Nephron (organoid): ENCODE results near the gene LRP6.
A peak's percentile ranks its signal among the peaks of the same experiment; 100 is the strongest.
"Not testable (repeated sequence)": the region's sequence is repeated elsewhere in the genome, so short reads cannot be mapped to it uniquely, and the experiment has no call there.

ENCODE experiments used
- H3K27ac Mint-ChIP-seq, 3 experiments: 2 replicates each; pipeline ENCODE4 v1.8.0; 2020; ENCODE audit warnings: mixed read lengths in 3 of 3, mild to moderate bottlenecking in 2 of 3, moderate library complexity in 1 of 3
- H3K27me3 Mint-ChIP-seq: 2 replicates; pipeline ENCODE4 v1.8.0; 2021; ENCODE audit warnings: low read depth, mild to moderate bottlenecking, moderate library complexity, mixed read lengths
- H3K36me3 Mint-ChIP-seq: 2 replicates; pipeline ENCODE4 v1.8.0; 2020; ENCODE audit warnings: low read depth, mixed read lengths
- H3K4me1 Mint-ChIP-seq: 2 replicates; pipeline ENCODE4 v1.8.0; 2020; ENCODE audit warnings: mixed read lengths
- H3K4me3 Mint-ChIP-seq, 3 experiments: 2 replicates each; pipeline ENCODE4 v1.8.0; 2020; ENCODE audit warnings: mild to moderate bottlenecking in 3 of 3, mixed read lengths in 3 of 3, moderate library complexity in 2 of 3
- H3K9me3 Mint-ChIP-seq: 2 replicates; pipeline ENCODE4 v1.8.0; 2020; ENCODE audit warnings: mixed read lengths
- TF ChIP-seq, protein P1 (sequence below), 3 experiments: fragments of 200-600 bp; sonication (generic); IDR thresholded peaks; one replicate each; pipeline ENCODE4 v1.5.0; 2021; ENCODE audit warnings: antibody characterized with exemption in 3 of 3; ENCODE audit not compliant: unreplicated experiment in 3 of 3

LRP6 gene

DNA sequence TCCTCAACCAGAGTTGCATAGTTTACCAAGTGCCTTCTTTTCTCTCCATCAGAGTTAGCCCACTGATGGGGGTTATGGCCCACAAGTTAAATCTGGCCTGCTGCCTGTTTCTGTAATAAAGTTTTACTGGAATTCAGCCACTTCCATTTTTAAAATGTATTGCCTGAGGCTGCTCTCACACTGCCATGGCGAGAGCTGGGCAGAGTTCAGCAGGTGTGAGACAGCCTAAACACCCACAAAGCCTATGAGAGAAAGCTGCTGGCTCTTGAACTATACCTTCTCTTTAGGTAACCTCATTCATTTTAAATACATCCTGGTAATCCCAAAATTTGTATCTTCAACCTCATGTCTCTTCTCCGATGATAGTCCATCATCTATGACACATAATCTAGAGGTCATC lies 110.0 kb downstream of the LRP6 start:
- TF ChIP-seq, protein P1, sequence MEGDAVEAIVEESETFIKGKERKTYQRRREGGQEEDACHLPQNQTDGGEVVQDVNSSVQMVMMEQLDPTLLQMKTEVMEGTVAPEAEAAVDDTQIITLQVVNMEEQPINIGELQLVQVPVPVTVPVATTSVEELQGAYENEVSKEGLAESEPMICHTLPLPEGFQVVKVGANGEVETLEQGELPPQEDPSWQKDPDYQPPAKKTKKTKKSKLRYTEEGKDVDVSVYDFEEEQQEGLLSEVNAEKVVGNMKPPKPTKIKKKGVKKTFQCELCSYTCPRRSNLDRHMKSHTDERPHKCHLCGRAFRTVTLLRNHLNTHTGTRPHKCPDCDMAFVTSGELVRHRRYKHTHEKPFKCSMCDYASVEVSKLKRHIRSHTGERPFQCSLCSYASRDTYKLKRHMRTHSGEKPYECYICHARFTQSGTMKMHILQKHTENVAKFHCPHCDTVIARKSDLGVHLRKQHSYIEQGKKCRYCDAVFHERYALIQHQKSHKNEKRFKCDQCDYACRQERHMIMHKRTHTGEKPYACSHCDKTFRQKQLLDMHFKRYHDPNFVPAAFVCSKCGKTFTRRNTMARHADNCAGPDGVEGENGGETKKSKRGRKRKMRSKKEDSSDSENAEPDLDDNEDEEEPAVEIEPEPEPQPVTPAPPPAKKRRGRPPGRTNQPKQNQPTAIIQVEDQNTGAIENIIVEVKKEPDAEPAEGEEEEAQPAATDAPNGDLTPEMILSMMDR (IDR thresholded peaks at IDR 0.05; ENCODE audit: unreplicated experiment in 3 of 3), result no peak
- Mint-ChIP-seq H3K4me1 (peaks cover 26% of the 10 kb centered on the region), H3K27ac (peak overlapping the region in 2 of 3 experiments; percentile 11 to 43), H3K4me3 (no peak overlapping the region), H3K27me3 (no peaks in the 10 kb centered on the region), H3K9me3 (no peaks in the 10 kb centered on the region), H3K36me3 (peaks cover 74% of the 10 kb centered on the region)

DNA sequence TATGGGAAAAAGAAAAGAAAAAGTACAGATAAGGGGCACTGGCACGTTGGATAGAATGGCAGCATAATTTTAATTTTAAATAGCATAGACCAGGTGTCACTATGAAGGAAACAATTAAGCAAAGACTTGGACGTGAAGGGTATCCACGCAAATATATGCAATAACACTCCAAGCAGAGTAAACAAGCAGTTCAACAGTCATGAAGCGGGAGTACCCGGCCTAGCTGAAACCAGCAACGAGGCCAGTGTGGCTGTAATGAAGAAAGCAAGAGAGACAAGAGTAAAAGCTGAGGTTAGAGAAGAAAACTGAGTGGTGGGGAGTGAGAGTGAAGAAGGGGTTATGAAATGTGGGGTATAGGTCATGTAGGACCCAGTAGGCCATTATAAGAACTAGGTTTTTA lies 110.7 kb downstream of the LRP6 start:
- Mint-ChIP-seq H3K4me1 (peaks cover 26% of the 10 kb centered on the region), H3K27me3 (no peaks in the 10 kb centered on the region), H3K9me3 (no peaks in the 10 kb centered on the region), H3K4me3 (no peak overlapping the region), H3K36me3 (peaks cover 69% of the 10 kb centered on the region), H3K27ac (peak overlapping the region in 1 of 3 experiments; percentile 43)
- TF ChIP-seq, protein P1 (IDR thresholded peaks at IDR 0.05; ENCODE audit: unreplicated experiment in 3 of 3), result no peak

DNA sequence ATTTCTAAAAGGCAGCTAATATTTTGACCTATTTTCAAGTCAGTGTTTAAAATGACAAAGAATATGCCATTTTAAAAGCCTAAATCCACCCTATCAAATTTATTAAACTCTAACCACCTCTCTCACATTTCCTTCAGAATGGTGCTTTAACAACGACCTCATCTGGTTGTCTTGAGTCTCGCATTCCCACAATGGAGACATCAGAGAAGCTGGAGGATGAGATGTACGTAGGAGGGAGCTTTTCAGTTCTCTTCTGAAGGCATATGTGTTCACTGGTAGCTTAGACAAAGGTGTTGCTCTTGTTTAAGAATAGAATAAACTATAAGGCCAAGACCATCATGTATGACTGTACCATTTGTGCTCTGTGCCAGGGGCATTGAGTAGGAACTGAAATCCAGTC lies 113.2 kb downstream of the LRP6 start:
- H3K4me1 Mint-ChIP-seq, result peaks cover 12% of the 10 kb centered on the region
- H3K4me3 Mint-ChIP-seq, result no peak overlapping the region
- H3K27me3 Mint-ChIP-seq, result no peaks in the 10 kb centered on the region
- peaks cover 78% of the 10 kb centered on the region for H3K36me3 Mint-ChIP-seq
- H3K27ac Mint-ChIP-seq, result peak overlapping the region in 1 of 3 experiments; percentile 2
- TF ChIP-seq, protein P1 (IDR thresholded peaks at IDR 0.05; ENCODE audit: unreplicated experiment in 3 of 3), result no peak
- no peaks in the 10 kb centered on the region for H3K9me3 Mint-ChIP-seq

DNA sequence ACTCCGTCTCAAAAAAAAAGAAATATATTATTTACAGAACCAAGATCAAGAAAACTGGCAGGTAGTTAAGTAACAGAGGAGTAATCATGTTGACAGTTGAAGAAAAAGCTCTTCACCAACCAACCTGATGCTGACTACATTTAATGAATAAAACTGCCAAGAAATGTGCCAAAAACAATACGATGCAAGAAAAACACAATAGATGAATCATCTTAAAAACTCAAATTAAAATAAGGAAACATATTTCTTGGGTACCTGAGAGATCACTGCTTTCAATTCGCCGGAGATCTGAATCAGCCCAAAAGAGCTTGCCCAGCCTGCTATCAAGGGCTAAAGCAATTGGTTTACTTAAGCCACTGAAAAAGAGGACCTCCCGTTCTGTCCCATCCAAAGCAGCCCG lies 119.7 kb downstream of the LRP6 start:
- Mint-ChIP-seq H3K9me3 (no peaks in the 10 kb centered on the region), H3K36me3 (peaks cover 77% of the 10 kb centered on the region), H3K27me3 (no peaks in the 10 kb centered on the region), H3K4me1 (no peaks in the 10 kb centered on the region), H3K27ac (no peak overlapping the region), H3K4me3 (no peak overlapping the region)
- TF ChIP-seq, protein P1 (IDR thresholded peaks at IDR 0.05; ENCODE audit: unreplicated experiment in 3 of 3), result no peak

DNA sequence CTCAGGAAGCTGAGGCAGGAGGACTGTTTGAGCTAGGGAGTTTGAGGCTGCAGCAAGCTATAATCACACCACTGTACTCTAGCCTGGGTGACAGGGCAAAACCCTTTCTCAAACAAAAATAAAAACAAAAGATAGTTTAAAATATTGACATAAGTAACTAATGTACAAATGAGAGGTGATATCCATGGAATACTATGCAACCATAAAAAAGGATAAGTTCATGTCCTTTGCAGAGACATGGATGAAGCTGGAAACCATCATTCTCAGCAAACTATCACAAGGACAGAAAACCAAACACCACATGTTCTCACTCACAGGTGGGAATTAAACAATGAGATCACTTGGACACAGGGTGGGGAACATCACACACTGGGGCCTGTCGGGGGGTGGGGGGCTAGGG lies 122.3 kb downstream of the LRP6 start:
- not testable (repeated sequence) for H3K27ac Mint-ChIP-seq, H3K9me3 Mint-ChIP-seq, H3K4me1 Mint-ChIP-seq, H3K4me3 Mint-ChIP-seq, H3K27me3 Mint-ChIP-seq
- peaks cover 81% of the 10 kb centered on the region for H3K36me3 Mint-ChIP-seq

DNA sequence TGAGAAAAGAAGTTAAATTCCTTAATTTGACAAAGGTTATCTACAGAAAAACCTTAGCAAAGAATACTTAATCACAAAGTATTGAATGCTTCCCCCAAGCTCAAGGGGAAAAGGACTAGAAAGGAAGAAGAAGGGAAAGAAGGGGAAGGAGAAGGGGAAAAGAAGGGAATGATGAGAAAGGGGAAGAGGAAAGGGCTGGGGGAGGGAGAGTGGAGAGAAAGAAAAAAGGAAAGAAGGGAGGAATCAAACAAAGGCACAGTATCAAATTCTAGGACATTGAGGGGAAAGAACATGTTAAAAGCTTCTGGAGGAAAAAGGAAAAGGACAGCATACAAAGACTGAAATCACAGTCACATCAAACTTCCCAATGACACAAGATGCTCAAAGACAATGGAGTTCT lies 125.8 kb downstream of the LRP6 start:
- H3K9me3 Mint-ChIP-seq, result no peaks in the 10 kb centered on the region
- peaks cover 84% of the 10 kb centered on the region for H3K36me3 Mint-ChIP-seq
- no peaks in the 10 kb centered on the region for H3K4me1 Mint-ChIP-seq
- H3K27ac Mint-ChIP-seq, result peak overlapping the region in 1 of 3 experiments; percentile 33
- H3K4me3 Mint-ChIP-seq, result no peak overlapping the region
- H3K27me3 Mint-ChIP-seq, result no peaks in the 10 kb centered on the region
- TF ChIP-seq, protein P1 (IDR thresholded peaks at IDR 0.05; ENCODE audit: unreplicated experiment in 3 of 3), result no peak
